HepG2 (cell line): ENCODE data around the gene CIAO2B. TPM values are rescaled to one million over a fixed set of nuclear protein-coding genes. Genes with fewer than 3 reads are reported as not detected.
A peak's percentile ranks its signal among the peaks of the same experiment; 100 is the strongest.

Experiments used
- ELF3 ChIP-seq: IDR thresholded peaks from 2 replicates; pipeline ENCODE4 v1.6.1; 2016; ENCODE audit warnings: missing genetic modification reagents, missing compliant biosample characterization
- EP300 ChIP-seq, 3 experiments: sonication (generic) in 1 of 3; formaldehyde crosslinking in 1 of 3; IDR thresholded peaks; 2 replicates each; pipeline versions ENCODE4 v1.5.1 to v1.6.1; 2011 to 2020; ENCODE audit warnings: low read depth in 2 of 3, low read length in 2 of 3, borderline replicate concordance in 1 of 3, improper control_type of control experiment in 1 of 3, mild to moderate bottlenecking in 1 of 3, missing genetic modification reagents in 1 of 3, moderate library complexity in 1 of 3
- FOXP1 ChIP-seq, 2 experiments: fragments of 450-650 bp in 1 of 2; IDR thresholded peaks; 2 replicates each; pipeline ENCODE4 v1.6.1; 2017 to 2018; ENCODE audit warnings: antibody characterized with exemption in 1 of 2
- HNRNPH1 ChIP-seq: fragments of 200-400 bp; formaldehyde crosslinking; optimal IDR thresholded peaks from 2 replicates; pipeline ENCODE3; 2017; ENCODE audit warnings: mild to moderate bottlenecking, low read depth, low read length
- KDM1A ChIP-seq: IDR thresholded peaks from 2 replicates; pipeline ENCODE4 v1.6.1; 2016; ENCODE audit warnings: missing compliant biosample characterization
- KDM4B ChIP-seq: sonication (generic); formaldehyde crosslinking; IDR thresholded peaks from 2 replicates; pipeline ENCODE4 v1.4.0; 2020; ENCODE audit warnings: missing genetic modification reagents
- MLXIP ChIP-seq: sonication (generic); formaldehyde crosslinking; IDR thresholded peaks from 2 replicates; pipeline ENCODE4 v1.9.0; 2021; ENCODE audit warnings: missing genetic modification reagents, borderline replicate concordance
- POLR2A ChIP-seq, 2 experiments: IDR thresholded peaks; 2 replicates each; pipeline ENCODE4 v1.6.1; 2011; ENCODE audit warnings: low read depth in 2 of 2, low read length in 2 of 2, mild to moderate bottlenecking in 1 of 2, moderate library complexity in 1 of 2; ENCODE audit not compliant: insufficient read depth in 1 of 2
- RBAK ChIP-seq: sonication (generic); formaldehyde crosslinking; IDR thresholded peaks from 2 replicates; pipeline ENCODE4 v1.5.1; 2020; ENCODE audit warnings: mild to moderate bottlenecking, missing genetic modification reagents
- REPIN1 ChIP-seq: sonication (generic); formaldehyde crosslinking; IDR thresholded peaks from 2 replicates; pipeline ENCODE4 v1.8.0; 2022; ENCODE audit warnings: missing genetic modification reagents, low read depth, mild to moderate bottlenecking, borderline replicate concordance
- RNF219 ChIP-seq: sonication (generic); formaldehyde crosslinking; IDR thresholded peaks from 2 replicates; pipeline ENCODE4 v1.5.0; 2020; ENCODE audit warnings: mild to moderate bottlenecking, missing genetic modification reagents
- ZFP36L2 ChIP-seq: sonication (generic); formaldehyde crosslinking; IDR thresholded peaks from 2 replicates; pipeline ENCODE4 v1.4.0; 2020; ENCODE audit warnings: missing genetic modification reagents
- ZFP41 ChIP-seq: sonication (generic); formaldehyde crosslinking; IDR thresholded peaks from 2 replicates; pipeline ENCODE4 v1.4.0; 2020; ENCODE audit warnings: mild to moderate bottlenecking, missing genetic modification reagents, borderline replicate concordance
- ZNF33A ChIP-seq: sonication (generic); formaldehyde crosslinking; IDR thresholded peaks from 2 replicates; pipeline ENCODE4 v1.5.1; 2020; ENCODE audit warnings: missing genetic modification reagents, mild to moderate bottlenecking, moderate library complexity, borderline replicate concordance
- ZNF530 ChIP-seq: sonication (generic); formaldehyde crosslinking; IDR thresholded peaks from 2 replicates; pipeline ENCODE4 v1.5.0; 2020; ENCODE audit warnings: low read depth, mild to moderate bottlenecking, missing genetic modification reagents
- ZNF782 ChIP-seq: sonication (generic); formaldehyde crosslinking; IDR thresholded peaks from 2 replicates; pipeline ENCODE4 v1.4.0; 2020; ENCODE audit warnings: missing genetic modification reagents, mild to moderate bottlenecking, borderline replicate concordance
- ZSCAN25 ChIP-seq: sonication (generic); formaldehyde crosslinking; IDR thresholded peaks from 2 replicates; pipeline ENCODE4 v1.8.0; 2022; ENCODE audit warnings: mild to moderate bottlenecking, missing genetic modification reagents
- polyA plus RNA-seq, 8 experiments: library from polyadenylated mRNA; depleted of rRNA in 3 of 8; stranded (reverse) in 7 of 8; unstranded in 1 of 8; fragments of >200 nt; fragmentation: Illumina TruSeq in 4 of 8; extraction: Trizol in 4 of 8; gene quantifications; 2 replicates each; pipeline versions ENCODE4 v1.2.1 to v1.2.3, GENCODE V29; 2011 to 2016; ENCODE audit warnings: low read depth in 4 of 8, missing spikeins in 1 of 8, mixed read lengths in 1 of 8; ENCODE audit not compliant: insufficient read depth in 1 of 8
- total RNA-seq, 5 experiments: library from RNA; depleted of rRNA; stranded (reverse); fragments of >200 nt; fragmentation: Illumina TruSeq; extraction: Trizol; gene quantifications; 2 replicates each; pipeline ENCODE4 v1.2.3, GENCODE V29; 2016; ENCODE audit warnings: low read depth in 1 of 5
- TF ChIP-seq, protein P1 (sequence below): IDR thresholded peaks from 2 replicates; pipeline ENCODE4 v1.6.1; 2018; ENCODE audit warnings: missing genetic modification reagents
- TF ChIP-seq, protein P2 (sequence below): IDR thresholded peaks from 2 replicates; pipeline ENCODE4 v1.6.1; 2012; ENCODE audit warnings: inconsistent platforms
- TF ChIP-seq, protein P3 (sequence below): sonication (generic); formaldehyde crosslinking; IDR thresholded peaks from 2 replicates; pipeline ENCODE4 v1.5.1; 2020; ENCODE audit warnings: mild to moderate bottlenecking, moderate library complexity, missing genetic modification reagents

Gene CIAO2B
- total and polyA plus RNA-seq, 2 of the 13 experiments (the other 11 are each of a cell fraction or from before 2014, with no cell fraction given): 157 to 293 TPM

DNA sequence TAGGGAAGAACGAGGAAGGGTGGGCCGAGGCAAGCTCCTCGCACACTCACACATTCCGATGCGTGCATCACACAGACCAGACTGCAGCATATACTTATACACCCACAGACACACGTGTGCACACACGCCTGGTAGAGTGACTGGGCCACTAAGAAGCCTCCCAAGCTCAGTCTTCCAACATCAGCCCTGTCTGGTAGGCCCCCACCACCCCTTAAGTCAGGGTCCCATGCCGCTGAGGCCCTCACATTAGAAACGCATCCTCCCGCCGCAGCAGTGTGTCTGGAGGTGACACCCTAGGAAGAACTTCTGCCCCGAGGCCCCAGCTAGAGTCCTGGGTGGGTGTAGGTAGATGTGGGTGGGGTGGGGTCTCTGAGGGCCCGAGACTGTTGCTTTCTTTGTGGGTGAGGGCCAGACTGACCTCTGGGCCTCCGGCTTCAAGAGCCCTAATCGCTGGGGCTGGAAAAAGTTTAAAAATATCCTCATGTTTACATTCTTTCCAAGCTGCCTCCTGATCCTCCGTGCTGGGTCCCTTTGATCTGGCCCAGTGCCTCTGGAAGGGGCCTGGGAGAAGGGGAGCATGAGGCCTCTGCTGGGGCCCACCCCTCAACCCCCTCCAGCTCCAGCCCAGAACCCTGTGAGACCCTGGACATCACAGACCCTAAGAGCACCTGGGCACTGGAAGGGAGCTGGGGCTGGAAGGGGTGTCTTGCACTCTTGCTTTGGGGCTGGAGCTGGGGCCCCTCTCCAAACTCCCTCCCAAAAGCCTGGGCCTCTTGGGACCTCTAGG, 29.2 kb downstream of the CIAO2B start (continued):
- TF ChIP-seq, protein P1, sequence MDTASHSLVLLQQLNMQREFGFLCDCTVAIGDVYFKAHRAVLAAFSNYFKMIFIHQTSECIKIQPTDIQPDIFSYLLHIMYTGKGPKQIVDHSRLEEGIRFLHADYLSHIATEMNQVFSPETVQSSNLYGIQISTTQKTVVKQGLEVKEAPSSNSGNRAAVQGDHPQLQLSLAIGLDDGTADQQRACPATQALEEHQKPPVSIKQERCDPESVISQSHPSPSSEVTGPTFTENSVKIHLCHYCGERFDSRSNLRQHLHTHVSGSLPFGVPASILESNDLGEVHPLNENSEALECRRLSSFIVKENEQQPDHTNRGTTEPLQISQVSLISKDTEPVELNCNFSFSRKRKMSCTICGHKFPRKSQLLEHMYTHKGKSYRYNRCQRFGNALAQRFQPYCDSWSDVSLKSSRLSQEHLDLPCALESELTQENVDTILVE (CRISPR knock-in tag): peak; percentile 77; the same call in 1 of the 2 replicates
- TF ChIP-seq ZNF33A (no peak), FOXP1 (IDR thresholded peaks at IDR 0.05) (no peak), FOXP1 (CRISPR knock-in tag; IDR thresholded peaks at IDR 0.05) (peak; percentile 66), KDM4B (no peak; the same call in 1 of the 2 replicates), ZNF782 (CRISPR knock-in tag) (no peak), ZNF530 (no peak), POLR2A (IDR thresholded peaks at IDR 0.05; ENCODE audit: insufficient read depth in 1 of 2, low read depth in 2 of 2, low read length in 2 of 2) (0 out of 4 replicates have a peak, but pooled peaks of 1 of the 2 experiments have one; percentile 27), MLXIP (CRISPR knock-in tag) (0 out of 2 replicates have a peak, but pooled peaks have one; percentile 49), ZFP41 (CRISPR knock-in tag) (no peak; the same call in 1 of the 2 replicates), REPIN1 (CRISPR knock-in tag) (no peak; the same call in 1 of the 2 replicates), ELF3 (CRISPR knock-in tag) (peak; percentile 42; the same call in 1 of the 2 replicates), KDM1A (no peak), RBAK (CRISPR knock-in tag) (no peak), HNRNPH1 (no peak), EP300 (IDR thresholded peaks at IDR 0.05; ENCODE audit: low read depth in 2 of 2, low read length in 2 of 2) (peak; percentile 29 to 91; a peak in 3 of 4 replicates), EP300 (CRISPR knock-in tag; IDR thresholded peaks at IDR 0.05; ENCODE audit: borderline replicate concordance) (peak; percentile 58; the same call in 1 of the 2 replicates), ZSCAN25 (CRISPR knock-in tag) (no peak), ZFP36L2 (CRISPR knock-in tag) (no peak), RNF219 (no peak)
- TF ChIP-seq, protein P2, sequence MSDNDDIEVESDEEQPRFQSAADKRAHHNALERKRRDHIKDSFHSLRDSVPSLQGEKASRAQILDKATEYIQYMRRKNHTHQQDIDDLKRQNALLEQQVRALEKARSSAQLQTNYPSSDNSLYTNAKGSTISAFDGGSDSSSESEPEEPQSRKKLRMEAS: peak; percentile 39; the same call in 1 of the 2 replicates
- TF ChIP-seq, protein P3, sequence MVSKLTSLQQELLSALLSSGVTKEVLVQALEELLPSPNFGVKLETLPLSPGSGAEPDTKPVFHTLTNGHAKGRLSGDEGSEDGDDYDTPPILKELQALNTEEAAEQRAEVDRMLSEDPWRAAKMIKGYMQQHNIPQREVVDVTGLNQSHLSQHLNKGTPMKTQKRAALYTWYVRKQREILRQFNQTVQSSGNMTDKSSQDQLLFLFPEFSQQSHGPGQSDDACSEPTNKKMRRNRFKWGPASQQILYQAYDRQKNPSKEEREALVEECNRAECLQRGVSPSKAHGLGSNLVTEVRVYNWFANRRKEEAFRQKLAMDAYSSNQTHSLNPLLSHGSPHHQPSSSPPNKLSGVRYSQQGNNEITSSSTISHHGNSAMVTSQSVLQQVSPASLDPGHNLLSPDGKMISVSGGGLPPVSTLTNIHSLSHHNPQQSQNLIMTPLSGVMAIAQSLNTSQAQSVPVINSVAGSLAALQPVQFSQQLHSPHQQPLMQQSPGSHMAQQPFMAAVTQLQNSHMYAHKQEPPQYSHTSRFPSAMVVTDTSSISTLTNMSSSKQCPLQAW: no peak; the same call in 1 of the 2 replicates
